T follicular helper cell (primary cell): ENCODE measurements around the gene THOC5.

Experiments used
- DNase-seq: peaks from one replicate; pipeline ENCODE4 v3.0.0-alpha.2; 2020; ENCODE audit warnings: low read depth

The THOC5 gene

DNA sequence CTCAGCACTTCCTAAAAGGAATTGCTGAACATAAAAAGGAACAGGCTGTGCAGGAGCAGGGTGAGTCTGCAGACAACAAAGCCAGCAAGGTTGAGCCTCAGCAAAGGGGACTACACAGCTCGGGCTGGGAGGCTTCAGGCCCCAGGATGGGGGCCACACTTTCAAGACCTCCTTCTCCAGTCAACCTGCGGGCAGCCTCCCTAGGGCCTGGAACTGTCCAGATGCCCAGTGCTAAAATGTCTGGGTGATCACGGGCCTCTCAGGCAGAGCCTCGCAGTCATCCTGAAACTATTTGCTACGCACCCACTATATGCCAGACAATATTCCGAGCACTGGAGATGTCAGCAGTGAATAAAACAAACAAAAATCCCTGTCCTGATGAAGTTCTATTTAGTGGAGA is 77.4 kb downstream of the THOC5 start:
- no peak for DNase-seq

- DNase-seq = no peak
Observed at GRCh38 chr22:29475550-29475949, 78.0 kb downstream of the THOC5 start.

DNA sequence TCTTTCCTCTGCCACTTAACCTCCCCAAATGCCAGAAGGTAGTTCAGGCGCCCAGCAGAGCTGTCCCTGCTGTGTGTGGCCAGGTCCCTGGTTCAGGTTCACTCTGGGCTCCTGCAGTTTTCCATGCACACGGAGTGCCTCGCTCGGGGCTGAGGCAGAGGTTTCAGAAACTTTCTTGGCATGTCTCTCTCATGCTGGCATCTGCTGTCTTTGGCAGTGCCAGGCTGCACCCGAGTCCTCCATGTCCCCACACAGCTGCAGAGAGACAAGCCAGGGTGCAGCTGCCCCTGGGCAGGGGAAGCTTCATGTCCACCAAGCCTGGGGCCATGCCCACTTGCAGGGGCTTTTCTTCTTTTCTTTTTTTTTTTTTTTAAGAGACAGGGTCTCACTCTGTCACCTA is 80.6 kb downstream of the THOC5 start:
- DNase-seq = no peak

DNA sequence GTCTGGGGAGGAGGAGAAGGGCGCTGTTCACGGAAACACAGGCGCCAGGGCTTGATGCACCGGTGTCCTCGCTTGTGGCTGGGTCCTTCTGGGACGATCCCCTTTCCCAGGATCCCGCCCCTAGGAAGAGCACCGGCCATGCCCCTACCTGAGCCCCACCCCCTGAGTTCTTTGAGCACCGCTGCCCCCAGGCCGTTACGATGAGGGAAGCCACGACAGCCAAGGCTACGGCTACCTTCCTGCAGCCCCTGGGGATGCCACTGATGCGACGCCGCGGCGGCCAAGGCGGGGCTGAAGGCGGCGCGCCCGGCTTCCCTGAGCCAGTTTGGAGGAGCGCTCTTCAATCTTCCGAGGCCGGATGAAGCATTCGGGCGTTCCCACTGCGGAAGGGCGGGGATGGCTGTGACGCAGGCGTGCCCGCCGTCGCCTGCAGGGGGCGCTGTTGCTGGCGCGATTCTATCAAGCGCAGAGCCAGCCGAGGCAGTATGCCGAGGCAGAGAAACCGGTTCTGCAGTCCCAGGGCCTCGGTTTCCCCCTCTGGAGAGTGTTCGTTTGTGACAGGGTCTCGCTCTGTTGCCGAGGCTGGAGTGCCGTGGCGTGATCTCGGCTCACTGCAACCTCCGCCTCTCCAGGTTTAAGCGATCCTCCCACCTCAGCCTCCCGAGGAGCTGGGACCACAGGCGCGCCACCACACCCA is 83.2 kb downstream of the THOC5 start:
- peak; percentile 42 for DNase-seq

- DNase-seq = no peak
Observed at GRCh38 chr22:29469755-29470154, 83.8 kb downstream of the THOC5 start.

GRCh38 chr22:29464581-29464980 is 89.0 kb downstream of the THOC5 start:
- DNase-seq = no peak

- DNase-seq = no peak
Observed at GRCh38 chr22:29463629-29464028, 89.9 kb downstream of the THOC5 start.

DNA sequence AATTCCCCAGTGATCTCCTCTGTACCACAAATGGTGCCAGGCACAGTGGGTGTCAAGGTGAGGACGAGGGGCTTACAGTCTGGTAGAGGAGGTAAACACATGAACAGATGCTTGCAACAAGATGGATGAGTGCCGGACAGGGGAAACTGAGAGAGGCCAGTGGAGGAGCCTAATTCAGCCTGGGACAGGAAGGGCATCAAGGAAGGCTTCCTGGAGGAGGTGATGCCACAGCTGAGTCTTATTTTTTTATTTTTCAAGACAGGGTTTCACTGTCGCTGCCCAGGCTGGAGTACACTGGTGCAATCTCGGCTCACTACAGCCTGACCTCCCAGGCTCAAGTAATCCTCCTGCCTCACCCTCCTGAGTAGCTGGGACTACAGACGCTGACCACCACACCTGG is 92.3 kb downstream of the THOC5 start:
- no peak for DNase-seq

DNA sequence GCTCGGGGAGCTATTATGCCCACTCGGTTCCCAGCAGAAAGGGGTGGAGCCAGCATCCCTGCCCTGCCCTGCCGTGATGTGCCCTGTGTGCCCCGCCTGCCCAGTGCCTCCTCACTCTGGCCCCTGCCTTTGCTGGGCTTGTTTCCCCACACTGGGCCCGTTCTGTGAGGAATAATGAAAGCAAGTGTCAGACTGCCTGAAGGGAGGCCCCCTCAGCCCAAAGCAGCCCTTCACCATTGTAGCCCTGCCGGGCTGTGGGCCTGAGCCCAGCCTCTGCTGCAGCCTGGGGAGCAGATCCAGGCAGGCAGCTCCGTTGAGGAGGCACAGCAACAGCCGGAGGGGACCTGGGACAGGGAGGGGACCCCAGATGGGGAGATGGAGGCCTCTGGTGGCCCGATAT is 93.8 kb downstream of the THOC5 start:
- DNase-seq = no peak

DNA sequence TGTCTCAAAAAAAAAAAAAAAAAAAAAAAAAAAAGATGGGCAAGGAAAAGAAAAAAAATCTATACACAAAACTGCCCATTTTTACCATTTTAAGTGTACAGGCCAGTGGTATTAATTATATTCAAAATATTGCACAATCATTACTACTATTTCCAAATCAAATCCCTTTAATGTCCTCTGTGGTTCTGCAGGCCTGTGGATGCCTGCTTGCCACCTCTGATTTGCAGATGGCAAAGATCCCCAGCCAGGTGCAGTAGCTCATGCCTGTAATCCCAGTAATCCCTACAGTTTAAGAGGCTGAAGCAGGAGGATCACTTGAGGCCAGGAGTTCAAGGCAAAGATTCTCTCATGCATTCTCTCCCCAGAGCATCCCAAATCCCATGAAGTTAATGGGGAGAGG is 95.0 kb downstream of the THOC5 start:
- DNase-seq = no peak

DNA sequence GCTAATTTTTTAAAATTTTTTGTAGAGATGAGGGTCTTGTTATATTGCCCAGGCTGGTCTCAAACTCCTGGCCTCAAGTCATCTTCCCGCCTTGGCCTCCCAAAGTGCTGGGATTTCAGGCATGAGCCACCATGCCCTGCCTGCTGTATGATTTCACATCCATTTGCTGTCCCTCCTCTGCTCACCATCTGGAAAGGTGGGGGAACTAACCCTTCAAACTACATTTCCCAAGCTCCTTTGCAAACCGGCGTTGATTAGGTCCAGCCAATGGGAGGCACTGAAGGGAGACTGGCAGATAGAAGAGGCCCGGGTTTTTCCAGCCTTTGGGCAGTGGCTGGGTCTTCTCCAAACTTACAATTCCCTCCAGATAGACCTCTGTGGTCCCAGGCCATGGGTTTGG is 95.8 kb downstream of the THOC5 start:
- DNase-seq = no peak

GRCh38 chr22:29456211-29456671 is 97.3 kb downstream of the THOC5 start:
- no peak for DNase-seq
